ENCODE results near the gene TMEM165.

DNA sequence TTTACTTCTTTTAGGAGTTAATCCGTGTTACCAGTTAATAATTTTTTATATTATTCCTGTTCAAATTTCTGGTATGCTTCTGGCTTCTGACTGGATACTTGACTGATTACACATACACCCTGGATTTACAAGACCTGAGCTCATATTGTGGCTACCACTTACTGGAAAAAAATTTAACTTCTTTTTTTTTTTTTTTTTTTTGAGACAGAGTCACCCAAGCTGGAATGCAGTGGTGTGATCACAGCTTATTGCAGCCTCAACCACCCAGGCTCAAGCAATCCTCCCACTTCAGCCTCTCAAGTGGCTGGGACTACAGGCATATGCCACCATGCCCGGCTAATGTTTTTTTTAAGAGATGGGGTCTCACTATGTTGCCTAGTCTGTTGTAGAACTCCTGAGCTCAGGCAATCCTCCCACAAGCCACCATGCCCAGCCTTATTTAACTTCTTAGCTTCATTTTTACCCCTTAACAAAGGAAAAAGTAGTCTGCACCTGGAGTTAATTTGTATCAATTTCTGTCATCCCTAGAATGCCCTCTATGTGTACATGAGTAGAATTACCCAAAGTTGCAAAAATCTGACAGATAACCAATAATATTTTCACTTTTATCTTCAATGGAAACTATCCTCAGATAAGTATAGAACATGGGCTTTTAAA is 50.3 kb downstream of the TMEM165 start:
- TF ChIP-seq ZNF23 (tag by site-specific recombination; IDR thresholded peaks at IDR 0.05; ENCODE audit: borderline replicate concordance) (no peak), ZNF138 (tag by site-specific recombination; IDR thresholded peaks at IDR 0.05; ENCODE audit: borderline replicate concordance) (no peak), ZNF354C (tag by site-specific recombination; IDR thresholded peaks at IDR 0.05; ENCODE audit: borderline replicate concordance, low read depth) (no peak)
- TF ChIP-seq, protein P1, sequence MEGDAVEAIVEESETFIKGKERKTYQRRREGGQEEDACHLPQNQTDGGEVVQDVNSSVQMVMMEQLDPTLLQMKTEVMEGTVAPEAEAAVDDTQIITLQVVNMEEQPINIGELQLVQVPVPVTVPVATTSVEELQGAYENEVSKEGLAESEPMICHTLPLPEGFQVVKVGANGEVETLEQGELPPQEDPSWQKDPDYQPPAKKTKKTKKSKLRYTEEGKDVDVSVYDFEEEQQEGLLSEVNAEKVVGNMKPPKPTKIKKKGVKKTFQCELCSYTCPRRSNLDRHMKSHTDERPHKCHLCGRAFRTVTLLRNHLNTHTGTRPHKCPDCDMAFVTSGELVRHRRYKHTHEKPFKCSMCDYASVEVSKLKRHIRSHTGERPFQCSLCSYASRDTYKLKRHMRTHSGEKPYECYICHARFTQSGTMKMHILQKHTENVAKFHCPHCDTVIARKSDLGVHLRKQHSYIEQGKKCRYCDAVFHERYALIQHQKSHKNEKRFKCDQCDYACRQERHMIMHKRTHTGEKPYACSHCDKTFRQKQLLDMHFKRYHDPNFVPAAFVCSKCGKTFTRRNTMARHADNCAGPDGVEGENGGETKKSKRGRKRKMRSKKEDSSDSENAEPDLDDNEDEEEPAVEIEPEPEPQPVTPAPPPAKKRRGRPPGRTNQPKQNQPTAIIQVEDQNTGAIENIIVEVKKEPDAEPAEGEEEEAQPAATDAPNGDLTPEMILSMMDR (tag by site-specific recombination; IDR thresholded peaks at IDR 0.05), result no peak

All from HEK293 (cell line).